ENCODE data around the gene CACNA1C. TPM values are rescaled to one million over a fixed set of nuclear protein-coding genes. Genes with fewer than 3 reads are reported as not detected.
A peak's percentile ranks its signal among the peaks of the same experiment; 100 is the strongest.

The CACNA1C gene
- total RNA-seq, 1 donor from 2014 or later: 102 TPM

DNA sequence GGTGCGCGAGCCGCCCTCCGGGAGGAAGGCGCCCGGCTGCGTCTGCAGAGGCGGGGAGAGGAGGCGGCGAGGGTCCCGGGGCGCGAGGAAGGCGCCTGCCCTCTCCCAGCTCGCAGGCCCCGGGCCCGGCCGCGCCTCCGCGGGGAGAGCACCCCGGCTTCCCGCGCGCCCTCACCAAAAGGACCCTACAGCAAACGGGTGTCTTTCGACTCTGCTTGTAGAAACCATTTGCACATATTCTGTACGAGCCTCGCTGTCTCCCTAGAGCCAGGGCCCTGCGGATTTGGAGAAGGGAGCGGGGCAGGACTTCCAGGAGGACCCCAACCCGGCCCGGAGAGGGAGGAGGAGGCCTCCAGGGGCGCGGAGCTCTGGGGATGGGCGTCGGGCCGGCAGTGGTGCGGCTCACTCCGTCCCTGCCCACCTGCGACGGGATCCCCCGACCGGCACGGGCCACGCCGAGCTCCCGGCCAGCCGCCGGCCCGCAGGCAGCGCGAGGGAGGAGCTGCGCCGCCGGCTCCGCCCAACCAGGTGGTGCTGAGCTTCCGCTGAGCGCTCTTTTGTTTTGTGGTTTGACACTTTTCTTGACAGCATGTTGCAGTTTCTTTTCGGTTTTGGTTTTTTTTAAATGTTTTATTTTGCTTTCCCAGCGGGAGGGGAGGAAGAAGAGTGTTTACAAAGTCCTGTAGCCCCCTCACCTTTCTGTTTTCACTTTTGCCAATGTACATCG is 638.7 kb downstream of the CACNA1C start:
- peaks cover 46 to 48% of the 10 kb centered on the region in 2 donors for H3K36me3 ChIP-seq
- H3K27ac ChIP-seq: no peak overlapping the region
- intact Hi-C loops (cut with DNase I): loop anchor here (5.0 kb wide), 1 partner anchor 91 kb away; no protein-coding TSS in a partner anchor

DNA sequence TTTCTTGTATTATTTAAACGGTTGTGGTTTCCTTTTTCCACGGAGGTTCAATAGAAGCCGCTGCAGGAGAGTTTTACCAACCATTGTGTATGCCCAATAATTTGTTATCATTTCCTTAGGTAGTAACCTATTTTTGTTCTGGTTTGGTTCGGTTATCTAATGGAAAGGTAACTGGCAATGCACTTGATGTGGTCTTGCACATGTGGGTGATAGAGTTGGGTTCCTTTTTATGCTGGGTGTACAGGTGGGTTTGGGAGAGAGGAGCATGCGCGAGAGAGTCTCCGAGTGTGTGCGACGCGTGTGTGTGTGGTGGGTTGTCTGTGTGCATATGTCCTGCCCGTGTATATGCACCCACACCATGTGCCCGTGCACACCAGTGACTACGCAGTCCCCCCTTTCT is 639.3 kb downstream of the CACNA1C start:
- no peak for DNase-seq (ENCODE audit: low spot score in 2 of 2)
- Histone ChIP-seq H3K27me3 (no peaks in the 10 kb centered on the region), H3K9me3 (no peaks in the 10 kb centered on the region), H3K4me3 (peak overlapping the region in 1 of 2 donors; percentile 36), H3K4me1 (no peaks in the 10 kb centered on the region), H3K36me3 (peaks cover 40 to 42% of the 10 kb centered on the region in 2 donors), H3K27ac (no peak overlapping the region)
- TF ChIP-seq, protein P1, sequence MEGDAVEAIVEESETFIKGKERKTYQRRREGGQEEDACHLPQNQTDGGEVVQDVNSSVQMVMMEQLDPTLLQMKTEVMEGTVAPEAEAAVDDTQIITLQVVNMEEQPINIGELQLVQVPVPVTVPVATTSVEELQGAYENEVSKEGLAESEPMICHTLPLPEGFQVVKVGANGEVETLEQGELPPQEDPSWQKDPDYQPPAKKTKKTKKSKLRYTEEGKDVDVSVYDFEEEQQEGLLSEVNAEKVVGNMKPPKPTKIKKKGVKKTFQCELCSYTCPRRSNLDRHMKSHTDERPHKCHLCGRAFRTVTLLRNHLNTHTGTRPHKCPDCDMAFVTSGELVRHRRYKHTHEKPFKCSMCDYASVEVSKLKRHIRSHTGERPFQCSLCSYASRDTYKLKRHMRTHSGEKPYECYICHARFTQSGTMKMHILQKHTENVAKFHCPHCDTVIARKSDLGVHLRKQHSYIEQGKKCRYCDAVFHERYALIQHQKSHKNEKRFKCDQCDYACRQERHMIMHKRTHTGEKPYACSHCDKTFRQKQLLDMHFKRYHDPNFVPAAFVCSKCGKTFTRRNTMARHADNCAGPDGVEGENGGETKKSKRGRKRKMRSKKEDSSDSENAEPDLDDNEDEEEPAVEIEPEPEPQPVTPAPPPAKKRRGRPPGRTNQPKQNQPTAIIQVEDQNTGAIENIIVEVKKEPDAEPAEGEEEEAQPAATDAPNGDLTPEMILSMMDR (IDR thresholded peaks at IDR 0.05): no peak
- intact Hi-C loops (cut with DNase I): loop anchor here (5.0 kb wide), 1 partner anchor 90 kb away; no protein-coding TSS in a partner anchor

More for the DNA sequence above, 638.7 kb downstream of the CACNA1C start:
- H3K9me3 ChIP-seq: no peaks in the 10 kb centered on the region
- H3K4me3 ChIP-seq: peak overlapping the region in 1 of 2 donors; percentile 36
- TF ChIP-seq, protein P1 (IDR thresholded peaks at IDR 0.05): no peak
- peak in 1 of 2 donors; percentile 44 for DNase-seq (ENCODE audit: low spot score in 2 of 2)
- no peaks in the 10 kb centered on the region for H3K27me3 ChIP-seq
- H3K4me1 ChIP-seq: no peaks in the 10 kb centered on the region

DNA sequence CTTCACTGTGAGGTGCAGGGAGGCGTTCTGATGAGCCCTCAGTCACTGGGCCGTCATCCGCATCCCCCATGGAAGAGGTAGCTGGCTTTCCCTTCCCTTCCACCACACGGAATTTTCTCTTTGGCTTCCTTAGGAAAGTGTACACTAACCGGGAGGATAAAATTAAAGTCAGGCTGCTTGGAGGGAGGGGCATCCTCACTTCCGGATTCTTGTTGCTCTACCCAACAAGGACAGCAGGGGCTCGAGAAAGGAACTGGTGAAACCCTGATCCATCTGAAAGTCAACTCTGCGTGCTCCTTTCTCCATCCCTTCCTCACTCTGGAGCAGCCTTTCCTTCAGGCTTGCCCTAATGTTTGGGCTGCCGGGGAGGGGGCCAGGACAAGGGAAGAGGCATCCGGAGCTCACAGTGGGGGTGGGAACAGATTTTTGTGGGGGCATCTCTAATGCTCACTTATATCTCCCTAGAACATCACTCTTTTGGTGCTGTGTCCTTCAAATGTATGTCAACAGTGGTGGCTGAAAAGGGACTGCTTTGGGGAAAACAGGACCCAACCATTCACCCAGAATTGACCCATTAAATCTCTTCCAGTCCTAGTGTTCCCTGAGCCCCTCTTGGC is 640.6 kb downstream of the CACNA1C start:
- H3K4me3 ChIP-seq: no peak overlapping the region
- no peaks in the 10 kb centered on the region for H3K27me3 ChIP-seq
- H3K36me3 ChIP-seq: peaks cover 28 to 32% of the 10 kb centered on the region in 2 donors
- TF ChIP-seq, protein P1 (IDR thresholded peaks at IDR 0.05): peak in 1 of 3 experiments; percentile 8
- H3K4me1 ChIP-seq: no peaks in the 10 kb centered on the region
- DNase-seq (ENCODE audit: low spot score in 2 of 2): no peak
- intact Hi-C loops (cut with DNase I): loop anchor here (5.0 kb wide), 1 partner anchor 89 kb away; no protein-coding TSS in a partner anchor
- H3K27ac ChIP-seq: no peak overlapping the region
- H3K9me3 ChIP-seq: no peaks in the 10 kb centered on the region

DNA sequence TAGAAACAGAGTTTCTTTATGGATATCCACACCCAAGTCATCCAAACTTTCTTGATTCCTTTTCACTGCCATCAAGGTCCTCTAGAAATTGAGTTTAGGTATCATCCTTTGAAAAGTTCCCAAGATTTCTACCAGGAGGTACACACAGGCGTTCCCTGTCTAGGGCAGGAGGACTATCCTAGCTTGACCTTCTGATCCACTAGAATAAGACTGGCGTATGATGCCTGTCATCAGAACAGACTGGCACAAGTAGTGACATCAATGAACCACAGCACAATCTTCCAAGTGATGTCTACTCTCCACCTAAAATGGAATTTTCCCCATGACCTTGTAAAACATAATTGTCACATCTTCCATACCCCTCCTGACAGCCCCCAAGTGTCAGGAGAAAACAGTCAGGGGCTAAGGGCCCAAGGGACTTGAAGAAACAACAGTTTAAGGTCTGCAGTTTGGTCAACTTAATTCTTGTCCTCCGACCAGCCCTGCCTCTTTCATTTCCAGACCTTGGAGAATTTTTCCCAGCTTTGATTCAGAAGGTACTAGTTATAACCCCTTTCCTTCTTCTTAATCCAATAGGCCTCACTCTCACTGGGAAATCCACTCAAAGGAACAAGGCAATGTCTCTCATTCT is 641.3 kb downstream of the CACNA1C start:
- intact Hi-C loops (cut with DNase I): loop anchor here (5.0 kb wide), 1 partner anchor 88 kb away; no protein-coding TSS in a partner anchor
- H3K27me3 ChIP-seq: no peaks in the 10 kb centered on the region
- no peak overlapping the region for H3K27ac ChIP-seq
- H3K36me3 ChIP-seq: peaks cover 21 to 24% of the 10 kb centered on the region in 2 donors
- no peaks in the 10 kb centered on the region for H3K4me1 ChIP-seq
- TF ChIP-seq, protein P1 (IDR thresholded peaks at IDR 0.05): no peak
- no peaks in the 10 kb centered on the region for H3K9me3 ChIP-seq
- DNase-seq (ENCODE audit: low spot score in 2 of 2): no peak
- no peak overlapping the region for H3K4me3 ChIP-seq

DNA sequence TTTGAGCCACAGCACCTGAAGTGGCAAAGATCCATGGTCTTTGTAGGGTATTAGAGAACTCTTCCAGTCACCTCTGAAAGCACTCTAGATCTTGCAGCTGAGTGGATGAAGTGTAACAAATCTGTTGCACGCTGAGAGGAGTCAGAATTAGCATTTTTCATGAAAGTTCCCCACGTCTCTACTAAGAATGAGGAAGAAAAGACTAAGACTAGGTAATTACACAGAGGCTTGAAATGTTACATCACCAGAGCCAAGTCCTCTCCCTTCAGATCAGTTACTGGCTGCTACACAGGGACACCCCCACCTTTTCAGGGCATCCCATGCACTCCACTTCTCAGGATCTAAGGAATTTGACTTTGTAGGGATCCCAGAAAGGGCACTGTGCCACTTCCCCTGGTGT is 643.3 kb downstream of the CACNA1C start:
- no peak for DNase-seq (ENCODE audit: low spot score in 2 of 2)
- Histone ChIP-seq H3K9me3 (no peaks in the 10 kb centered on the region), H3K36me3 (peaks cover 4 to 5% of the 10 kb centered on the region in 2 donors), H3K27ac (no peak overlapping the region), H3K4me1 (no peaks in the 10 kb centered on the region), H3K27me3 (no peaks in the 10 kb centered on the region), H3K4me3 (no peak overlapping the region)
- intact Hi-C loops (cut with DNase I): no loop called here
- TF ChIP-seq, protein P1 (IDR thresholded peaks at IDR 0.05): no peak
